ENCODE data around the gene HLA-A.

- TF ChIP-seq CTCF (IDR thresholded peaks at IDR 0.05 in 2 of 3, conservative IDR thresholded peaks at IDR 0.05 in 1 of 3; ENCODE audit: insufficient read depth in 2 of 3, low read depth in 1 of 3, low read length in 3 of 3) (no peak), GABPA (tag; conservative IDR thresholded peaks at IDR 0.05; ENCODE audit: low read depth) (no peak), JUN (IDR thresholded peaks at IDR 0.05; ENCODE audit: borderline replicate concordance, low read depth, low read length) (no peak), JUN (CRISPR knock-in tag; IDR thresholded peaks at IDR 0.05; ENCODE audit: borderline replicate concordance) (no peak), RFX5 (IDR thresholded peaks at IDR 0.05; ENCODE audit: low read depth, low read length) (no peak), ZHX1 (conservative IDR thresholded peaks at IDR 0.05; ENCODE audit: low read length) (no peak), ZNF639 (CRISPR knock-in tag; conservative IDR thresholded peaks at IDR 0.05 in 1 of 2, IDR thresholded peaks at IDR 0.05 in 1 of 2) (no peak), YBX1 (IDR thresholded peaks at IDR 0.05) (no peak), ZNF561 (CRISPR knock-in tag; conservative IDR thresholded peaks at IDR 0.05) (no peak)
- TF ChIP-seq, protein P1, sequence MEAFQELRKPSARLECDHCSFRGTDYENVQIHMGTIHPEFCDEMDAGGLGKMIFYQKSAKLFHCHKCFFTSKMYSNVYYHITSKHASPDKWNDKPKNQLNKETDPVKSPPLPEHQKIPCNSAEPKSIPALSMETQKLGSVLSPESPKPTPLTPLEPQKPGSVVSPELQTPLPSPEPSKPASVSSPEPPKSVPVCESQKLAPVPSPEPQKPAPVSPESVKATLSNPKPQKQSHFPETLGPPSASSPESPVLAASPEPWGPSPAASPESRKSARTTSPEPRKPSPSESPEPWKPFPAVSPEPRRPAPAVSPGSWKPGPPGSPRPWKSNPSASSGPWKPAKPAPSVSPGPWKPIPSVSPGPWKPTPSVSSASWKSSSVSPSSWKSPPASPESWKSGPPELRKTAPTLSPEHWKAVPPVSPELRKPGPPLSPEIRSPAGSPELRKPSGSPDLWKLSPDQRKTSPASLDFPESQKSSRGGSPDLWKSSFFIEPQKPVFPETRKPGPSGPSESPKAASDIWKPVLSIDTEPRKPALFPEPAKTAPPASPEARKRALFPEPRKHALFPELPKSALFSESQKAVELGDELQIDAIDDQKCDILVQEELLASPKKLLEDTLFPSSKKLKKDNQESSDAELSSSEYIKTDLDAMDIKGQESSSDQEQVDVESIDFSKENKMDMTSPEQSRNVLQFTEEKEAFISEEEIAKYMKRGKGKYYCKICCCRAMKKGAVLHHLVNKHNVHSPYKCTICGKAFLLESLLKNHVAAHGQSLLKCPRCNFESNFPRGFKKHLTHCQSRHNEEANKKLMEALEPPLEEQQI (IDR thresholded peaks at IDR 0.05): no peak
These were observed 22.2 kb downstream of the HLA-A start for GRCh38 chr6:29964518-29964886.
